RPMI8226 (cell line): Measurements from ENCODE around the gene SLX4IP.

Source experiments
- DNase-seq: peaks from one replicate; pipeline ENCODE4 v3.0.0-alpha.2; 2015

The SLX4IP gene

DNA sequence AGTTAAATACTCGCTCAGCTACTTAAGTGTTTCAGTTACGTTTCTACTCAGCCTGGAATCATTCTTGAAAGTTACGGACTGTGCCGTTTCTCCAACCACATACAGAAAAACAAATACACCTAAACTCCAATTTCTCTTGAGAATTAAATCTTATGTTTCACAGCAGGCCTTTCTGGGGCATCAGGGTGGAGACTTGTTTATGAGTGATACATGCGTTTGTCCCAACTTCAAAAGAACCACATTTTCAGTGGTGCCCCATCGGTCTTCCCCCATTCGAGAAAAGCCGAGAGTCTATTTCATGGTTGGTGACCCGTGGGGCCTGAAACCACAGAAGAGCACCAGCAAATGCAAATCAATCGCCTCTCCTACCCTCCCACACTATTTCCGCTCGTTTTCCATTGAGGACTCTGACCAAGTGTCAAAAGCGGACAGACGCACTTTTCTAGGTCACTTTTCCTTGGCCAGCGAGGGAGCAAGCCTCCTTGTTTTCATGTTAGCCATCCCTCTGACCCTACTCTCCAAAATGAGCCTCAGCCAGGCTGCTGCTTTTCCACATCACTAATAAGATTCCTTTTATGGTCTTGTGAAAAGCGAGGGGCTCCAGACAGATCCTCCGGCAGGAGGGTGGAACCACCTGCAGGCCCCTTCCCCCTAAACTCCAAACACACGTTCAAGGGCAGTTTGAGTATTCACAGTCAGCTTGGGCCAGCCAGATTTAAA lies 235.6 kb downstream of the SLX4IP start:
- DNase-seq = peak; percentile 61

DNA sequence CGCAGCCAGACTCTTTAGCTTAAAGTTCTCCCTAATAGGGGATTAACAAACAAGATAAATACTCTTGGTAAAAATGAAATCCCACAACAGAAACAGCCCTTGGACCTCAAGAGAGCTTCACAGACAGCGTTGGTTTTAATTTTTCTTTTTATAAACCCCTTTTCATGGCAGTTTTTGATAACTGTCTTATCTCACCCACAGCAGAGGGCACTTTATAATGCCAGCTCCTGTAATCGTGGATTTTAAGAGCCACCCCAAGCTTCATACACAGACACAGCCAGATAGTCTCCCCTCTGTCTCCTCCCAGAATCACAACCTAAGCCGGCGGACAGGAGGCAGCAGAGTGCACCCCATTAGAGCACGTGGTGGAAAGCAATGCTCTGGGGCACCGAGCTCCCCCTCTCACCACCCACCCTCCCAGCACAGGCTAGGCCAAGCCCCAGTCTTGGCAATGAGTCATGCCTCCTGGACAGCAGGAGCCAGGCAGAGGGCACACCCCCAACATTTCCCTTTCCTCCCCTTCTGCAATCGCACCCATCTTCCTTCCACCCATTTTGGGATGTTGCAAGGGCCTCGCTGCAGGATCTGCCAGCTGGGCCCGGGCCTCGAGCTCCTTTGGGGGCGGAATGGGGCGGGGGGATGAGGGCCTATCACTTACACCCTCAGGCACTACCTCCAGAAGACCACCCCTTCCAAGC lies 236.3 kb downstream of the SLX4IP start:
- DNase-seq = peak; percentile 91

- DNase-seq = peak; percentile 57
Observed at GRCh38 chr20:10671919-10672623, 237.0 kb downstream of the SLX4IP start.

- peak; percentile 77 for DNase-seq
Observed at GRCh38 chr20:10672624-10673127, 237.6 kb downstream of the SLX4IP start.

- DNase-seq = peak; percentile 60
Observed at GRCh38 chr20:10673176-10673841, 238.2 kb downstream of the SLX4IP start.

GRCh38 chr20:10673842-10674683 lies 239.0 kb downstream of the SLX4IP start, which contains the start of gene JAG1:
Gene JAG1 (minus strand): TSS chr20:10673999. CDS start chr20:10673530, 469 bp downstream.
- peak; percentile 96 for DNase-seq

- peak; percentile 88 for DNase-seq
Observed at GRCh38 chr20:10674684-10675449, 239.8 kb downstream of the SLX4IP start.

- DNase-seq = no peak
Observed at GRCh38 chr20:10675450-10675848, 240.3 kb downstream of the SLX4IP start.

GRCh38 chr20:10676518-10676917 lies 241.4 kb downstream of the SLX4IP start:
- DNase-seq = no peak
